LNCAP (cell line): ENCODE measurements around the gene PHF14.

ENCODE experiments used
- TF ChIP-seq, protein P1 (sequence below): fragments of 450-650 bp; IDR thresholded peaks from 2 replicates; pipeline ENCODE4 v1.5.1; 2017; ENCODE audit warnings: mild to moderate bottlenecking

PHF14 gene

DNA sequence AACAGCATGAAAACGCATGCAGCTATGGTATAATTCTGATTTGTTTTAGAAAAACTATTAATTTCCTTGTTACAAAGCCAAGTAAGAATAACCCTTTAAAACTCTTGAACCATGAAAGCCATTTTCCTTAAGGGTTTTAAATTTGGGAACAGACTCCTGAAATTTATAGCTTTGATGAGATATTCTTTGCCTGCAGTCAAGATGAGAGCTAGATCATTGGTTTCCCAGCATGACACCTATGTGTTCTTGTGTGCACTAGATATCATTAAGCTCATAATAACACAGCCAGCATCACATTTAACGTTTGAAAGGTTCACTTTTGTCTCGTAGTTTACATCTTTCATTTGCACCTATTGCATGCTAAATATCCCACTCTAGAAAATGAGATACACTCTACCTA, 202.2 kb downstream of the PHF14 start:
- TF ChIP-seq, protein P1, sequence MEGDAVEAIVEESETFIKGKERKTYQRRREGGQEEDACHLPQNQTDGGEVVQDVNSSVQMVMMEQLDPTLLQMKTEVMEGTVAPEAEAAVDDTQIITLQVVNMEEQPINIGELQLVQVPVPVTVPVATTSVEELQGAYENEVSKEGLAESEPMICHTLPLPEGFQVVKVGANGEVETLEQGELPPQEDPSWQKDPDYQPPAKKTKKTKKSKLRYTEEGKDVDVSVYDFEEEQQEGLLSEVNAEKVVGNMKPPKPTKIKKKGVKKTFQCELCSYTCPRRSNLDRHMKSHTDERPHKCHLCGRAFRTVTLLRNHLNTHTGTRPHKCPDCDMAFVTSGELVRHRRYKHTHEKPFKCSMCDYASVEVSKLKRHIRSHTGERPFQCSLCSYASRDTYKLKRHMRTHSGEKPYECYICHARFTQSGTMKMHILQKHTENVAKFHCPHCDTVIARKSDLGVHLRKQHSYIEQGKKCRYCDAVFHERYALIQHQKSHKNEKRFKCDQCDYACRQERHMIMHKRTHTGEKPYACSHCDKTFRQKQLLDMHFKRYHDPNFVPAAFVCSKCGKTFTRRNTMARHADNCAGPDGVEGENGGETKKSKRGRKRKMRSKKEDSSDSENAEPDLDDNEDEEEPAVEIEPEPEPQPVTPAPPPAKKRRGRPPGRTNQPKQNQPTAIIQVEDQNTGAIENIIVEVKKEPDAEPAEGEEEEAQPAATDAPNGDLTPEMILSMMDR = no peak

DNA sequence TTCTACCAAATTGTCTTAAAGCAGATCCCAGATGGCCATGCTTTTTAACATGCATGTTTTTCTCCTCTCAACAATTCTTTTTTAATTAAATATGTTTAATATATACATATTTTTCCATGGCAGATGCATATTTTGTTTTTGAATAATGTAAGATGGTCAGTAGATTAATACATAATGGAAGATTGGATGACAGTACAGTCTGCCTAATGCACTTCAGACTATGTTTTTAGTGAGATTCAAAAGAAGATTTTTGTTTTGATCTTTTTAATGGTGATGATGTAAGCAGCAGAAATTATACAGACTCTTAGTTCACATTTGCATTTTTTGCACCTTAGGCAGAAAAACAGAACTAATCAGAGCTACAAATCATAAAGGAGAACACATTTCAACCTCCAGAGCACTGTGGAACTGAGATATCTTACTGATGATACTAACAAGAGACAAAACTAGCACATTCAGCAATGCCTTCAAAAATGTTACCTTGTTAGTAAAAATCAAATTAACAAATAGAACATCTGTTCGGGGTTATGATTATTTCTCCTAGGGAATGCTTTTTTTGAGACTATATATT, 203.4 kb downstream of the PHF14 start:
- TF ChIP-seq, protein P1 = no peak

DNA sequence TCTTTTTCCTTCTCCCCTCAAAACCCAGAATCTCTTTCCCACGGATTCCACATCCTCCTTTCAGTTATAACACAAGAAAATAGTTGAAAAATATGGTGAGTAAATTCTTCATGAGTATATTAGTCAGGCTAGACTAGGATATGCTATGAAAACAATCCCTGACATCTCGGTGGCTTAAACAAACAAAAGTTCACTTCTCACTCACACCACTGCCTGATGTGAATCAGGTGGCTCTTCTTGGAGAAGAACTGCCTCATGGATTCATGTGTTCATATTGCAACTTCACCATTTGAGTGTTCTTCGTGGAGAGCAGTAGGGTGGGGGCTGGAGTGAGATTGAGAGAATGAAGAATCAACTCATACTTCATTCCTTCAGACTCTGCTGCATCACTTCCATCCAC, 204.1 kb downstream of the PHF14 start:
- TF ChIP-seq, protein P1 = no peak

DNA sequence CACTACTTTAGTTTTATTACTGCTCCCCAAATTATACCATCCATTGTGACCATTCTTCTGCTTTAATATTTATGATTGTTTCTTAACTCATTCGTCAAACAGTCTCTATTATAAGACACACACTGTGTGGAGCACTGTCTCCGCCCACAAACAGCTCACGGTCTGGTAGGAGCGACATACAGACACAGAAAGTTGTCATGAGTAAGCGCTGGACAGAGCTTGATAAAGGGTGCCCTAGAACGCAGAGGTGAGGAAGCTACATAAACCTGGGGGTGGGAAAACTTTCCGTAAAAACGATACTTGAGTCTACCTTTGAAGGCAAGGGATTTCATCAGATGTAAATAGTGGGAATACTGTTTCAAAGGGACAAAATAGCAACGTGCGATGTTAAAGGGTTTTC, 207.9 kb downstream of the PHF14 start:
- TF ChIP-seq, protein P1 = no peak

DNA sequence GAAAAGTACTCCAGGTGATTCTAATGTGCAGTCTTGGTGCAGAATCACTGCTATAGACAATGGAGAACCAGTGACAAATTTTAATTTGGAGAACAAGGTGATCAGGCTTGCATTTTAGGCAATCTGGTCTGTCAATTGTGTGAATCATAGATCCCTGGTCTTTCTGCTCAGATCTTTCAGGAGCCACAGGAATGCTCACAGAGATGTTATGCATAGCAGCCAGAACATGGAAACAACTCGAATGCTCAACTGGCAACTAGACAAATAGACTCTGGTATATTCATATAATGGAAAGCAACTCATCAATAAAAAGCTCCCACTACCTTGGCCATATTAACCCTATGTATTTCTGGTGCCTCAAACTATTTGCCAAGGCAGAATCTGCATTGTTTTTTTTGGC, 209.1 kb downstream of the PHF14 start:
- TF ChIP-seq, protein P1 = no peak

DNA sequence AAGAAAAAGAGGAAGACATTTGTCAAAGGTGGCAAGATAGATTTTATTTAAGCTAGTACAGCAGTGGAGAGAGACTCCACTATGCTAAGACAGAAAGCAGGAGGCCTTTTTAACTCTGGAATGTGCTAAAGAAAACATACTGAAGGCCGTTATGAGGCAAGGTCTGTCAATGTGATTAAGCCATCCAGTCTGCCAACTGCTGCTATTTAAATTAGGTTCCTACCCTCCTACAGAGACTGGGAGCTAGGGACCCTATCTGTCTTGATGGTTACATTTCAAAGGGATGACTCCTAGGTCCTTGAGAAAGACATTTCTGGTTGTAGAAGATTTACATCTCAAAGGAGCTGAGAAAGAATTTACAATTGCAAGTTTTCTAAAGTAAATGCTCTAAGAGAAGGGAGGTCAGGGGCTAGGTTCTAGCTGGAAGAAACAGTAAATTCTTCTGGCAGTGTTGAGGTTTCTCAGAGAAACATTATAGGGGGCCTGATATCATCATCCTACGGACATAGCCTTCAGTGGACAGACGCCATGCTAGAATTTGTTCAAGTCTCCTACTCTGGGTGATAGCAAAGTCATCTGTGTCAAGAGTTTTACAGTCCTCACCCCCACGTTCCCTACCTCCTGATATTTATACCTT, 211.6 kb downstream of the PHF14 start:
- TF ChIP-seq, protein P1 = no peak

DNA sequence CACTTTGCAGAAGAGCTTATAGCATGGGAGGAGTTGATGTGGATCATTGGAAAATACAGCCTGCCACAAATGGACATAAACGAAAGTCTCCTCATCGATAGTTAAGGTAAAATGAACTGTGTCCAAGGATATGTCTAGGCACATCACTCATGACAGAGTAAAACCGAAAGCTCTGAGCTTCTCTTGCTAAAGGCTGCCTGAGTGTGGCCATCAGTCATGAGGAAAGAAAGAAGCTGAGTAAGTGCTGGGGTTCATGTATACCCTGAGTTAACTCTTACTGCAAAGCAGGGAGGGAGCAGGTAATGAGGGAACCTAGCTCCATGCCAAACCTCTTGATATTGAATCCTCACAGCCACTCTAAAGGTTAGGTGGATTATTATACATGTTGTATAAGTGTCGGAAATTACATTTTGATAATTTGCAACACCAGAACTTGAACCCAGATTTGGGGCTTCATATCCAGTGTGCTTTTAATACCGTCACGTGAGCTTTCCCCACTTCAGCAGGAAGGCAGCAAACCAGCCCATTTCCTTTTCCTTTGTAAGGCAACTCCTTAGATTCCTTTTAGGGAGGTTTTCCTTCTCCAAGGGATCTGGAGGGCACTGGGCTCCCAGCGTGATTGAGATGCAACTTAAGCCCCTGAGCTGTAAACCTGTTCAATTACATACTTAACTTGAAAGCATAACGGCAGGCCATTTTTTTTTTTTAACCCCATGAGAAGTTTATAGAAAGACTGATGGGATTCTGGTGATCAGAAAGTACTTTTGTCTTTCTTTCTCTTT, 215.0 kb downstream of the PHF14 start:
- TF ChIP-seq, protein P1 = no peak
